ENCODE measurements around the gene SND1. TPM values are rescaled to one million over a fixed set of nuclear protein-coding genes. Genes with fewer than 3 reads are reported as not detected.

Gene SND1
- 201 and 214 TPM in 2 replicates for total RNA-seq

GRCh38 chr7:127651556-127652332 lies at the start of gene SND1:
SND1 (plus strand) TSS chr7:127652194; CDS start chr7:127652374, 180 bp downstream.
- DNase-seq (ENCODE audit: low read depth) = peak; percentile 98

GRCh38 chr7:127608446-127608845 lies 43.5 kb upstream of the SND1 start:
- DNase-seq (ENCODE audit: low read depth) = no peak

- DNase-seq (ENCODE audit: low read depth) = no peak
Observed at GRCh38 chr7:127609297-127609696, 42.7 kb upstream of the SND1 start.

GRCh38 chr7:127612263-127612662 lies 39.7 kb upstream of the SND1 start:
- no peak for DNase-seq (ENCODE audit: low read depth)

GRCh38 chr7:127616724-127617123 lies 35.3 kb upstream of the SND1 start:
- no peak for DNase-seq (ENCODE audit: low read depth)

- no peak for DNase-seq (ENCODE audit: low read depth)
Observed at GRCh38 chr7:127618042-127618441, 34.0 kb upstream of the SND1 start, which contains the start of gene PAX4. PAX4 (minus strand) TSS chr7:127618142; CDS start chr7:127615928, 2,214 bp downstream.

GRCh38 chr7:127618775-127619174 lies 33.2 kb upstream of the SND1 start:
- no peak for DNase-seq (ENCODE audit: low read depth)

GRCh38 chr7:127619681-127620405 lies 32.2 kb upstream of the SND1 start:
- DNase-seq (ENCODE audit: low read depth) = no peak

GRCh38 chr7:127620406-127621233 lies 31.4 kb upstream of the SND1 start:
- no peak for DNase-seq (ENCODE audit: low read depth)

- no peak for DNase-seq (ENCODE audit: low read depth)
Observed at GRCh38 chr7:127625331-127625730, 26.7 kb upstream of the SND1 start.

GRCh38 chr7:127628445-127628844 lies 23.5 kb upstream of the SND1 start:
- no peak for DNase-seq (ENCODE audit: low read depth)

GRCh38 chr7:127629268-127629854 lies 22.6 kb upstream of the SND1 start:
- no peak for DNase-seq (ENCODE audit: low read depth)

- DNase-seq (ENCODE audit: low read depth) = no peak
Observed at GRCh38 chr7:127632276-127632910, 19.6 kb upstream of the SND1 start.

GRCh38 chr7:127635659-127636285 lies 16.2 kb upstream of the SND1 start:
- no peak for DNase-seq (ENCODE audit: low read depth)

GRCh38 chr7:127638197-127638596 lies 13.8 kb upstream of the SND1 start:
- DNase-seq (ENCODE audit: low read depth) = no peak

- DNase-seq (ENCODE audit: low read depth) = no peak
Observed at GRCh38 chr7:127644484-127644883, 7.5 kb upstream of the SND1 start.

- no peak for DNase-seq (ENCODE audit: low read depth)
Observed at GRCh38 chr7:127647636-127648035, 4.4 kb upstream of the SND1 start.

- DNase-seq (ENCODE audit: low read depth) = no peak
Observed at GRCh38 chr7:127648986-127649385, 3.0 kb upstream of the SND1 start.

GRCh38 chr7:127650847-127651555 lies 993 bp upstream of the SND1 start:
- peak; percentile 47 for DNase-seq (ENCODE audit: low read depth)
